Measurements from ENCODE around the gene GFOD2. TPM values are rescaled to one million over a fixed set of nuclear protein-coding genes. Genes with fewer than 3 reads are reported as not detected.
A peak's percentile ranks its signal among the peaks of the same experiment; 100 is the strongest.

The GFOD2 gene
- total and polyA plus RNA-seq, 2 of the 13 experiments (the other 11 are each of a cell fraction or from before 2014, with no cell fraction given): 11.1 to 17.2 TPM

GRCh38 chr16:67652578-67653127 is 66.5 kb downstream of the GFOD2 start:
- in situ Hi-C loops (cut with HindIII; ENCODE audit: extremely low pct_ligation_motif_present, low pct_unique_long_range_greater_than_20kb): no loop called here
- Histone ChIP-seq H4K20me1 (ENCODE audit: insufficient read depth, low read length) (peaks cover 11% of the 10 kb centered on the region), H3K9me3 (ENCODE audit: low read length) (no peaks in the 10 kb centered on the region), H3K36me3 (replicated peaks in 1 of 2; ENCODE audit: control insufficient read depth in 1 of 2, insufficient read depth in 2 of 2, low read length in 2 of 2) (peaks cover 2 to 4% of the 10 kb centered on the region in 2 experiments; a peak in 2 of 5 replicates), H3K4me1 (ENCODE audit: insufficient read depth, low read length) (peaks cover 25% of the 10 kb centered on the region; the same call in 1 of the 2 replicates), H3K9ac (ENCODE audit: insufficient read depth, low read depth, low read length) (no peak overlapping the region), H3K79me2 (ENCODE audit: insufficient read depth, low read length) (no peaks in the 10 kb centered on the region), H2AFZ (ENCODE audit: low read length) (no peak overlapping the region), H3K27ac (ENCODE audit: extremely low read length, insufficient read depth, low read length) (no peak overlapping the region), H3K4me2 (ENCODE audit: low read depth, low read length) (peak overlapping the region; percentile 92), H3K27me3 (ENCODE audit: control insufficient read depth in 1 of 2, insufficient read depth in 2 of 2, low read length in 2 of 2) (peaks cover 9 to 61% of the 10 kb centered on the region in 2 experiments), H3K4me3 (replicated peaks in 1 of 3; ENCODE audit: insufficient read depth in 1 of 3, low read depth in 2 of 3, low read length in 3 of 3) (peak overlapping the region; percentile 59 to 78 (median 76); a peak in 5 of 6 replicates)
- CTCF ChIA-PET (ENCODE audit: low intra/inter-chr PET ratio, low total read pairs): interaction anchor here (1.6 kb wide), 1 partner anchor 15 kb away, joined by 8 read pairs; no protein-coding TSS in a partner anchor
- no CpG with 5 or more reads among the region's 59 CpGs for WGBS (ENCODE audit: low lambda C conversion rate)
- ATAC-seq (peak; percentile 7), DNase-seq (ENCODE audit: low spot score) (no peak), FAIRE-seq (no peak)
- BruUV-seq (replicated peaks): no TSS peak
- intact Hi-C loops (cut with micrococcal nuclease; ENCODE audit: unreplicated experiment): no loop called here
- POLR2A ChIA-PET: no interaction called here
- TF ChIP-seq ZBTB1 (CRISPR knock-in tag; IDR thresholded peaks at IDR 0.05; ENCODE audit: borderline replicate concordance) (no peak), GABPB1 (CRISPR knock-in tag; IDR thresholded peaks at IDR 0.05) (no peak; the same call in 1 of the 2 replicates), MEIS2 (CRISPR knock-in tag; IDR thresholded peaks at IDR 0.05) (peak; percentile 42; the same call in 1 of the 2 replicates), ZNF343 (CRISPR knock-in tag; IDR thresholded peaks at IDR 0.05) (no peak), PAF1 (CRISPR knock-in tag; IDR thresholded peaks at IDR 0.05) (no peak), ZNF589 (CRISPR knock-in tag; conservative IDR thresholded peaks at IDR 0.05) (no peak), ZNF672 (CRISPR knock-in tag; IDR thresholded peaks at IDR 0.05) (no peak), ZNF10 (CRISPR knock-in tag; IDR thresholded peaks at IDR 0.05; ENCODE audit: borderline replicate concordance, low read depth) (no peak), HNRNPLL (IDR thresholded peaks at IDR 0.05; ENCODE audit: low read depth, low read length, poor library complexity, severe bottlenecking) (no peak), ZNF569 (CRISPR knock-in tag; IDR thresholded peaks at IDR 0.05; ENCODE audit: borderline replicate concordance) (no peak), TP53 (CRISPR knock-in tag; conservative IDR thresholded peaks at IDR 0.05) (no peak), STAG1 (CRISPR knock-in tag; IDR thresholded peaks at IDR 0.05) (no peak), NFKB2 (CRISPR knock-in tag; IDR thresholded peaks at IDR 0.05; ENCODE audit: borderline replicate concordance) (peak; percentile 79; the same call in 1 of the 2 replicates), YEATS2 (CRISPR knock-in tag; IDR thresholded peaks at IDR 0.05; ENCODE audit: borderline replicate concordance) (no peak), ZNF703 (CRISPR knock-in tag; IDR thresholded peaks at IDR 0.05; ENCODE audit: borderline replicate concordance) (no peak), ZSCAN20 (CRISPR knock-in tag; IDR thresholded peaks at IDR 0.05; ENCODE audit: borderline replicate concordance) (no peak), MTERF4 (CRISPR knock-in tag; IDR thresholded peaks at IDR 0.05) (no peak; the same call in none of the 2 replicates), SP5 (CRISPR knock-in tag; IDR thresholded peaks at IDR 0.05; ENCODE audit: borderline replicate concordance, low read depth) (no peak)
- TF ChIP-seq, protein P1, sequence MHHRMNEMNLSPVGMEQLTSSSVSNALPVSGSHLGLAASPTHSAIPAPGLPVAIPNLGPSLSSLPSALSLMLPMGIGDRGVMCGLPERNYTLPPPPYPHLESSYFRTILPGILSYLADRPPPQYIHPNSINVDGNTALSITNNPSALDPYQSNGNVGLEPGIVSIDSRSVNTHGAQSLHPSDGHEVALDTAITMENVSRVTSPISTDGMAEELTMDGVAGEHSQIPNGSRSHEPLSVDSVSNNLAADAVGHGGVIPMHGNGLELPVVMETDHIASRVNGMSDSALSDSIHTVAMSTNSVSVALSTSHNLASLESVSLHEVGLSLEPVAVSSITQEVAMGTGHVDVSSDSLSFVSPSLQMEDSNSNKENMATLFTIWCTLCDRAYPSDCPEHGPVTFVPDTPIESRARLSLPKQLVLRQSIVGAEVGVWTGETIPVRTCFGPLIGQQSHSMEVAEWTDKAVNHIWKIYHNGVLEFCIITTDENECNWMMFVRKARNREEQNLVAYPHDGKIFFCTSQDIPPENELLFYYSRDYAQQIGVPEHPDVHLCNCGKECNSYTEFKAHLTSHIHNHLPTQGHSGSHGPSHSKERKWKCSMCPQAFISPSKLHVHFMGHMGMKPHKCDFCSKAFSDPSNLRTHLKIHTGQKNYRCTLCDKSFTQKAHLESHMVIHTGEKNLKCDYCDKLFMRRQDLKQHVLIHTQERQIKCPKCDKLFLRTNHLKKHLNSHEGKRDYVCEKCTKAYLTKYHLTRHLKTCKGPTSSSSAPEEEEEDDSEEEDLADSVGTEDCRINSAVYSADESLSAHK (CRISPR knock-in tag; IDR thresholded peaks at IDR 0.05; ENCODE audit: borderline replicate concordance): no peak
- TF ChIP-seq, protein P2, sequence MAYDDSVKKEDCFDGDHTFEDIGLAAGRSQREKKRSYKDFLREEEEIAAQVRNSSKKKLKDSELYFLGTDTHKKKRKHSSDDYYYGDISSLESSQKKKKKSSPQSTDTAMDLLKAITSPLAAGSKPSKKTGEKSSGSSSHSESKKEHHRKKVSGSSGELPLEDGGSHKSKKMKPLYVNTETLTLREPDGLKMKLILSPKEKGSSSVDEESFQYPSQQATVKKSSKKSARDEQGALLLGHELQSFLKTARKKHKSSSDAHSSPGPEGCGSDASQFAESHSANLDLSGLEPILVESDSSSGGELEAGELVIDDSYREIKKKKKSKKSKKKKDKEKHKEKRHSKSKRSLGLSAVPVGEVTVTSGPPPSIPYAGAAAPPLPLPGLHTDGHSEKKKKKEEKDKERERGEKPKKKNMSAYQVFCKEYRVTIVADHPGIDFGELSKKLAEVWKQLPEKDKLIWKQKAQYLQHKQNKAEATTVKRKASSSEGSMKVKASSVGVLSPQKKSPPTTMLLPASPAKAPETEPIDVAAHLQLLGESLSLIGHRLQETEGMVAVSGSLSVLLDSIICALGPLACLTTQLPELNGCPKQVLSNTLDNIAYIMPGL (CRISPR knock-in tag; IDR thresholded peaks at IDR 0.05; ENCODE audit: borderline replicate concordance in 1 of 2, low read depth in 1 of 2): no peak
